ENCODE results near the gene CD151.
A peak's percentile ranks its signal among the peaks of the same experiment; 100 is the strongest.

Gene CD151

GRCh38 chr11:832529-833113, at the start of gene CD151:
CD151 (plus strand) TSS chr11:832952; CDS start chr11:836070, 3,118 bp downstream.
- no peak for DNase-seq

DNA sequence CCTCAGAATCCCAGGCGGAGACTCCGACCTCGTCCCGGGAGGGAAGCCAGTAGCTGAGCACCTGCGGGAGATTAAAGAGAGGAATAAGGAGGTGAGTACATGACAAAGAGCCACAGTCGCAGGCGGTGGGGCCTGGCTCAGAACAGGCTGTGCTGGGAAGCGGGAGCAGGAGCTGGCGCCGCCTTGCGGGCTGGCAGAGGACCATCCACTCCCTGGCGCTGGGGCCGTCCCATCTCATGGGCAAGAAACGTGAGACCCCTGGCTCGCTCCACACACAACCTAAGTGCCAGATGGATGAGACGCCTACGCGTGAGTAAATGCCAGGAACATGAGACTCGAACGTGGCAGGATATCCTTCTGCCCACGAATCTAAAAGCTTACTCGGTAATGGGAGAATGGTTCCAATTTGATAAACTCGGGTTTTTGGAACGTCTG, 49.2 kb upstream of the CD151 start:
- DNase-seq: peak; percentile 80

GRCh38 chr11:786235-787083, 46.3 kb upstream of the CD151 start:
- no peak for DNase-seq

DNA sequence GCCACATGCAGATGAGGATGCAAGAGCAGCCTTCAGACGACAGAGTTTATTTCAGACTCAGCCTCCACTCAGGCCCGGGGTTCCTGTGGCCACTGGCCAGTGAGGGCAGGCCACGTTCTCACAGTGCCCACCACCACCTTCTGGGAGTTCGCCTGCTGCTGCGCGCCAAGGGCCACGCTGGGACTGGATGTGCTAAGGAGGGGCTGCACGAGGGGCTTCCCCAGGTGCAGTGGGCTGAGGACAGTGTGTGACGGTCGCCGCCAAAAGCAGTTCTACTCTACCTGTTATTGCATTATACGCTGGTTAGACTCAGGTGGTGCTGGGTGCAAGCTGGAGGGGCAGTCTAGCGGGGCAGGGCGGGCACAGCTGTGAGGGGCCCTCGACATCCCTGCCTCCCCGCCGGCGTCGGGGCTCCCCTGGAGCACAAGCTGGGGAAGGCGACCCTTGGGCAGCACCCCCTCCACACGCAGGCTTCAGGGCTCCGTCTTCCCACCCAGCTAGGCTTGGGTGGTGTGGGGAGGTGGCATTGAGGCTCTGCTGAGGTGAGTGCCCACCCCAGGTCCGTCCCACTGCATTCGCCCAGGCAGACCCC, 45.6 kb upstream of the CD151 start:
- DNase-seq: no peak

DNA sequence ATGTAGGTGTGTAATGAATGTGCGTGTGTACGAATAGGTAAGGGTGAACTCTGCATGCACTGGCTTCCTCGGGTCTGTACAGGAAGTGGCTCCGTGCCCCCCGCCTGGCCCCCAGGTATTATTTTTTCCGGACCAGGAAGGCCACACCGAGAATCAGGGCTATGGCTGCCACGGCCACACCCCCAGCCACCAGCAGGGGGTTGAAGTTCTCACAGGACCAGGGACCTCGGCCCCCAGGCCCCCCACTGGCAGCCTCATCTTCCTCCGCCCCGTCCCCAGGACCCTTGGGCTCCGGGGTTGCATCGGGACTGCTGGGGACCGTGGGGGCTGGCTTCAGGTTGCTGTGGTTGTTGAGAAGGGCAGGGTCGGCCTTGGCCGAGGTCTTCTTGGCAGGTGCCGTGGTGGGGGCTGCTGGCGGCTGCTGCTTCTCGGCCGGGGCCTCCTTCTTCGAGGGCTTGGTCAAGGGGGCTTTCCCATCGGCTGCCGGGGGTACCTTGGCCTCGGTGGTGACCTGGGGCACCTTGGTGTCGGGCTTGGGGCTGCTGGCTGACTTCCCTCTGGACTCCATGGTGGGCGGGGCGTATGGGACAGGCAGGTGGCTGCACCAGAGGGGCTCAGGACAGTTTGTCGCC, 44.6 kb upstream of the CD151 start:
- no peak for DNase-seq

DNA sequence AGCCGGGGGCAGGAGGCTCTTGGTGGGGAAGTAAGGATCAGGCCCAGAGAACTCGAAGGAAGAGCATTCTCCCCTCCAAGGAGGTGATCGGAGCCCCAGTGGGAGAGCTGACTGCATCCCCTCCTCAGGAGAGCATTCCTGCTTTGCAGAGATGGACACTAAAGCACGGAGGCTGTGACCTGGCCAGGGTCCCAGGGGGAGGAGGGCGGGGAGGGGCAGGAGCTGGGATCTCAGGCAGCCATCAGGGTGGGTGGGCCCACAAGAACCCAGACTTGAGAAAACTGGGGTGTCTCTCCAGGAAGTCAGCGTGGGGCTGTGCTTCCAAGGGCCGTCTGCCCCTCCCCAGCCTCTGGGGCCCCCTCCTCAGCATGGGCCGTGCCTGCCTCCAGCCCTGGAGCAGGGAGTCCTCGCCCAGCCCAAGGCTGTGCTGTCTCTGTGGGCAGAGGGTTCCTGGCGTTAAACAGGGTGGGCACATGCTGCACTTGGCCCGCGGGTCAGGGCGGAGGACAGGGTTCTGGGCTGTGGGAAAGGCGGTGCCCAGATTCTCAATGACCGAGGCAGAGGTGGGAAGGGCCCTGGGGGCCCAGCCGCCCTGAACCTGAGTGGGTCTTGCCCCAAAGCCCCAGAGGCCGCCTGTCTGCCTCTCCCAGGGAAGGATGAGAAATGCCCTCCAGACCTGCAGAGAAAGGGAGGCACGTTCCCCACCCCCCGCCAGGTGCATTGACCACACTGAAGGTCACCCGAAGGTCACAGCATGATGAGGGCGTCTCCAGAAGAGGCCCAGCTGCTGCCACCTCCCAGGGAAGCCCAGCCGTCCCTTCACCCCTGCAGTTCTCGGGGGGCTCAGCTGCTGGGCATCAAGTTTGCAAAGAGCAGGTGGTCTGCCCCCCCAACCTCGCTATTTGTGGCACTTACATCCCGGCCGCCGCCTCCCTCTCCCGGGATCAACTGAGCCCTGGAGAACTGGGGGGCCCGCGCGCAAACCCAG, 43.5 kb upstream of the CD151 start:
- DNase-seq: no peak

DNA sequence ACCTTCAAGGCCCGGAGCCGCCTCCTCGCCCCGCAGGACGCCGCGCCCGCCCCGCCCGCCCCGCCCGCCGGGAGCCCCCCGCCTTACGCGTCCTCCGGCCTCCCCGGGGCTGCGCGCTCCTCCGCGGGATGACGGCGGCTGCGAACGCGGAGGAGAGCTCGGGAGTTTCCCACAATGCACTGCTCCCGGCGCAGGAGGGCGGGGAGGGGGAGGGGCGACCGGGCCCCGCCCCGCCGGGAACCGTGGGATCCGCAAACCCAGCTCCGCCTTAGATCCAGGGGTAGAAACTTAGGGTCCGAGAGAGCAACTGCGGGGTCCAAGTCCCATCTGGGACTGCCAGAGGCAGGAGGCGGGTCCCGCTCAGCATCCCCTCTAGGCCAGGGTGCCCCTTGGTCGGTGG, 42.8 kb upstream of the CD151 start, which contains the start of gene CEND1:
Gene CEND1, minus strand, starts transcription at position 148 of the 400 bp plus-strand sequence. CDS start 1,514 bp downstream, outside the sequence.
- DNase-seq: no peak

DNA sequence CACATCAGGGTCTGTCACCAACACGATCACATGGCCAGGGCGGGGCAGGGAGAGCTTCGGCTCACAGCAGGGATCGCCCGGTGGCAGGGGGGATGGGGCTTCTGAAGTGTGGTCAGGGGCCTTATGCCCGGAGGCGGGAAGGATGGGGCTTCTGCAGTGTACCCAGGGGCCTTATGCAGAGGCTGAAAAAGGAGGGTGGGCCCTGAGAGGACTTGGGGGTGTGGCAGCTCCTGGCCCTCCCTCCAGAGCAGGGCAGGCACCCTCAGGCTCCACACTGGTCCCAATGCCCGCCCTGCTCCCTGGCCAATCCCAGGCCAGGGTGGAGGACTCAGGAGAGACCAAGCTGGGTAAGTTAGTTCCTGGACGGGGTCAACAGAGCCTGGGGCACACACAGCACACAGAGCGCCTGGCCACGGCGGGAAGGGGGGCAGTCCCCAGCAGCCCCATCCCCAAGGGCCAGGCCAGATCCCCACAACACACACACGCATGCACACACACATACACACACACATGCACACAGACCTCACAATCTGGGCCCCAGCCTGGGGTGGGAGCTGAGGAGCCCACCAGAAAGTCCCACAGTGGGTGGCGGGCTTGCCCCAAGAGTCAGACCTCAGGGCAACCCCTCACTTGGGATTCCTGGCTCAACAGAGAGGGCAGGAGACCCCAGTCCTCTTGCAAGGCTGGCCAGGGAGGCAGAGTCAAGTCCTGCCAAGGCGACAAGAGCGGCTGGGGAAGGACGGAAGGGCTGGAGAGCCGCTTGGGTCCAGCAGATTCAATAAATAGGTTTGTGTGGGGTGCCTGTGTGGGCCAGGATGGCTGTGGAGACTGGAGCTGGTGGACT, 41.8 kb upstream of the CD151 start:
- DNase-seq: no peak

DNA sequence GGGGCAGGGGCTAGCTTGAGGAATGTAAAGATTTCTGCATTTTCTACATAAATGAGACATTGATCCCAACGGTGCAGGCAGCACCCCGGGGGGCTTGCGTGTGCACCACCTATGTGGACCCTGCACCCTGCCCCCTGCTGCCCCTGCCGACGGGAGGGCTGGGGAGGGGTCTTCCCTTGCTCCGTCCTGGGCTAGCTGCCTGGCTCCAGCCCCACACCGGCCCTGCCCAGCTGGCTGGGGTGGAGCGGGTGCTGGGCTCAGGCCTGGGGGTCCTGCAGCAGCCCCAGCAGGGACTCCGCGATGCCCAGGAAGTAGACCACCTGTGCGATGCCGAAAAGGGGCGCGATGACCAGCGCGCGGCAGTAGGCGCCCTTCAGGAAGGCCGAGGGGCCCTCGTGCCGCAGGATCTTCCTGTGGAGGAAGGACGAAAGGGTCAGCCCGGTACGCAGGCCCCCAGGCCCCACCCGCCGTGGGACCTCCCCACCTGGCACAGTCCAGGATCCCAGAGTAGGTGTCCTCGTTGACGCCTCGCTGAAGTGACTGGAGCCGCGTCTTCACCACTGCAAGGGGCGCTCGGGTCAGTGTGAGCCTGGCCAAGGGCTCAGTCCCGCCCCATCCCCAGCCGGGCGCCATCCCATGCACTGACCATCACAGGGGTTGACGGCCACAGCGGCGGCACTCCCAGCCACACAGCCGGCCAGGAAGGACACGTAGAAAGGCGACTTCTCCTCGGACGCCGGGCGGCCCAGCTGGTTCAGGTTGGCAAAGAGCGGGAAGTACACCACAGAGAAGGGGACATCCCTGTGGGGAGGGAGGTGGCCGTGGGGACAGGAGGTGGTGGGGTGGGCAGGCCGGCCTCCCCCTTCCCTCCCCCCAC, 40.9 kb upstream of the CD151 start:
- DNase-seq: no peak

DNA sequence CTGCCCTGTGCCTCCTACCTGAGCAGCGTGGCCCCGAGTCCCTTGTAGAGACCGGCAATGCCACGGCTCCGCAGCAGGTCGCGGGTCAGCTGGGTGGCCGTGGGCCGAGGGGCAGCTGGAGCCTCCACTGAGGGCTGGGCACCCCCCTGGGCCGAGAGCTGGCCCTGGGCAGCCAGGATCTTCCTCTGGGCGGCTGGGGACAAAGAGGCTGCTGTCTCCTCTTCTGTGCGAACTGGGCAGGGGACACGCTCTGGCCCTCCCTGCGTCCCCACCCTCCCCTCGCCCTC, 40.3 kb upstream of the CD151 start:
- DNase-seq: no peak

DNA sequence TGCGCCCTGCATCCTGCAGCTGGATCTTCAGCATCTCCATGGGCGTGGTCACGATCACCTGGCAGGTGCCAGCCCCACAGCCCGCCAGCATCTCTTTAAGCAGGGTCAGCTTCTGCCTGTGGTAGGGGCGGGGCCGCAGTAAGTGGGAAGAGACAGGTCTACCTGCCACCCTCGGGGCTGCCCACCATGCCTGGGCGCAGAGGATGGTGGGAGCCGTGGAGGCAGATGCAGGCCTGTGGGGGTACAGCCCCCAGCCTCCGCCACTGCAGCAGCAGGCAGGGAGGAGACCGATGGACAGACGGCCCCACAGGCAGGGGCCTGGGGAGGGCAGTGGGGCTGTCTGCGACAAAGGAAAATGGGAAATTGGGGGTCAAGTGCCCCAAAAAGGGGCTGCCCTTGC, 39.9 kb upstream of the CD151 start:
- no peak for DNase-seq

GRCh38 chr11:793556-793955, 39.2 kb upstream of the CD151 start:
- DNase-seq: no peak

DNA sequence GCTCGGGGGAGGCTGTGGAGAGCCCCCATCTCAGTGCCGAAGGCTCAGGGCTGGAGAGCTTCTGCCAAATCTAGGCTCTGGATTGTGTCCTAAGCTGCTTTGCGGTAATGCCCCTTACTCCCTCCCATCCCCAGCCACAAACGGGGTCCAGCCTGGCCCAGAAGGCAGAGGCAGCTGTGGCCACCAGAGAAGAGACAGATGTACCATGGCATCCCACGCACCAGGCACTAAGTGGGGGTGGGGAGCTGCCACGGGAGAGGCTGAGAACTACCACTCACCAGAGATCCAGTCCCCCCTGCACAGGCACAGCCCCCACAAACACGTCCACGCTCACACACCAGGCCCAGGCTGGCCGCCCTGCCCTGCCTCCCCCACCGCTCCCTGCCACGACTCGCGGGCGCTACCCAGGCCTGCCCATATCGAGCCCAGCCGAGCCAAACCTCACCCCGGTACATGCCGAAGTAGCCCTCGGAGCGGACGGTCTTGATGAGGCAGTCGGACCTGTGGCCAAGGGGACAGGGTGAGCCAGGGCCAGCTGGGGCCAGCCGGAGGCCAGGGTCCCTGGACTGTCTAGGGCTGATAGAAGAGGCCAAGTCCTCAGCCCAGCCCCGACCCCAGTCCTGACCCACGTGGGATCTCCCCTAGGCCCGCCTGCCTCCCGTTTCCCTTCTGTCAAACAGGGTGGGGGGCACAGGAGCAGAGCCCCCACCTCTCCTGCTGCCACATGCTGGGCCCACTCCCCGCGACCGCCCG, 38.6 kb upstream of the CD151 start:
- no peak for DNase-seq

GRCh38 chr11:794766-795633, 37.8 kb upstream of the CD151 start:
- DNase-seq: no peak

DNA sequence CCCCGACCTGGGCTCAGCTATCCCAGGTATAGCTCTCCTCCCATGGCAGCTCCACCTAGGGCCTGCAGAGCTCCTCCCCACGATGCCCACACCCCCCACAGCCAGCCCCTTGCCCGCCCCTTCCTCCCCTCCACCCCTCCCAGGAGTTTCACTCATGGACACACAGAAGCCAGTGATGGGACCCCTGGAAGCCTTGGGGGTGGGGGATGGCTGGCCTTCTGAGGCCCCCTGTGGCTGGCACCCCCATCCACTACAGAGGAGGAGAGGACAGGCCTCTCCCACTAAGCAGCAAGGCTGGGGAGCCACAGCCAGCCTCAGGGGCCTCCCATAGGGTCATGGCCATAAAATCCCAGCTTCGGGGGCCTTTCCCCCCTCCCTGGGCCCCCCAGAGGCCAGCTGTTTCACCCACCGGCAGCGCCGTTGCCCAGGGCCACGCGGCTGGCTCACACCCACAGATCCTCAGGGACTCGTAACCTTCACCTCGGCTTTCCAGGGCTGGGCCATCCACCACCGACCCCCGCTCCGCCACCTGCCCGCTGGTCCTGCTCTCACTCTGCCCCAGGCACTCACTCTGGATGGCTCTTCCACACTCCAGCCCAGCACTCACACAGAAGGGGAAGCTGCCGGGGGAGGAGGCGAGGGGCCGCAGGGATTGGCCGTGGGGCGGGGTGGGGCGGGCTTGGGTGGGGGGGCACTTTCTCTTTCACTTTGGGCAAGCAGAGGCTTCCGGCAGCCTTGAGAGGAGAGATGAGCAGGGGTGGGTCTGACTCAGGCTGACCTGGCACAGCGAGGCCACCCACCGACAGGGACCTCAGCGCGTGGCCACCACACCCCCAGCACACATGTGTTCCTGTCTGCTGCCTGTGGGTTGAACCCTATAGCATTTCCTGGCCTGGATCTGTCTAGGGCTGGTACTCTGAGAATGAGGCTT, 36.9 kb upstream of the CD151 start:
- DNase-seq: peak; percentile 83

DNA sequence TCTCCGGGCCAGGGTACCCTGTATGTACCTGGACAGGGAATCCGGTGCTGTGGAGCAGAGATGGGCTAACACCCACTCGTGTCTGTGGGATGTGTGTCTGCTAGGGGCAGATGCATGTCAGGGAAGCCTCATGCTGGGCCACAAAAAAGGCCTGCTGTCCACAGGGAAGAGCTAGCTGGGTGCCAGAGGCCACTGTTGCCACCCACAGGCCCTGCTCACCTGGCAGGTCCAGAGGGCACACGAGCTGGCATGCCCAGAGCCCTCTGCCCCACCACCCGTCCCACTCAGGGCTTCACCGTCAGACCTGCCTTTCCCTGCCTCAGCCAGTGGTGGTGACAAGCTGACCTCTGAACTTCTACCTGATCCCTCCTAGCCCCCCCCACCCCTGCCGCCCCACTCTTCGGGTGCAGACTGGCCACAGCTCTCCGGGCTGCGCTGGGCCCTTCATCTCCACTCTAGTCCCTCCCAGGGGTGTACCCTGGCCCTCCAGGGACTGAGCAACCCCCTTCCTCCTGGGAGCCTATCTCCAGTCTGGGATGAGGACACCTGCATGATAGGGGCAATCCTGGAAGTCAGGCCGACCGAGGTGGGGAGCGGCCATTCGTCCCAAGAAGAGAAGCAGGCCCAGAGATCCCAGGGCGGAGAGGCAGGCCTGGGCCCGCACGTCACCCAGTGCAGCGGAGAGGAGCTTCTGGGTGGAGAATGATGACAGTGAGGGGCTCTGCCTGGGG, 36.0 kb upstream of the CD151 start:
- DNase-seq: no peak
